ENCODE data around the gene KYAT1.

Gene KYAT1

DNA sequence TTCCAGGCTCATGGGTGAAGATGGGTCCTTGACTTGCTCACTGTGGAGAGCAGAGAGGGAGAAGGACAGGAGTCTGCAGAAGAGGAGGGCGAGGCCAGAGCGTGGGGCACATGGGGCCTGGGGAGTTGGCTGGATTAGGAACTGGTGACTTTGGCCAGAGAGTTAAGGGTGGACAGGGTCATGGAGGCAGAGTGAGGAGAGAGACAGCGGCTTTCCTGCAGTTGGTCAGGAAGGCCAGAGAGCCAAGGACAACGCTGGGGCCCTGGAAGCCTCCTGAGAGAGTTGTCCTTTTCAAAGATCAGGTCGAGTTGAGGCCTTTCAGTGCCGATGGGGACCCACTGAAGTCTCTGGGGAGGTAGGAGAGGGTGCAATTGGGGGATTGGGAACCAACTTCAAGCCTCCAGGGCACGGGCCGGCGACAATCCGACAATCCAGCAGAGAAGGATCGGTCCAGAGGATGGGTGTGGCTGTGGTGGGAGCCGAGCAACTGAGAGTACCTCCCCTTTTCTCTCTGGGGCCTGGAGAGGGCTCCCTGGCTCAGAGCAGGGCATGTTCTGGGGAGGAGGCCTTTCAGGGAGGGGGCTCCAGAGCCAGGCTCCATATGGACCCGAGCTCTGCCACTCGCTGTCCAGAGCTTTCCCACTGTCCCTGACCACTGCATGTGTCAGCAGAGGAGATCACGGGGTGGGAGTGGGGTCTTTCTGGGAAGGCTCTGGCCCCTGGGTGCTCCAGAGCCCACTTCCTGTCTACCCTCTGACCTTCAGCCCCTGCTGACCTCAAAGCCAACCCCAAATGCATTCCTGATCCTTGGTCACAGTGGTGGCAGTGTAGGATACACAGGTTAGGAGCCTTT is 31.5 kb upstream of the KYAT1 start:
- Mint-ChIP-seq H3K4me1 (peaks cover 55% of the 10 kb centered on the region), H3K36me3 (peaks cover 18% of the 10 kb centered on the region), H3K4me3 (no peak overlapping the region), H3K27ac (peak overlapping the region; percentile 79), H3K27me3 (no peaks in the 10 kb centered on the region), H3K9me3 (no peaks in the 10 kb centered on the region)

DNA sequence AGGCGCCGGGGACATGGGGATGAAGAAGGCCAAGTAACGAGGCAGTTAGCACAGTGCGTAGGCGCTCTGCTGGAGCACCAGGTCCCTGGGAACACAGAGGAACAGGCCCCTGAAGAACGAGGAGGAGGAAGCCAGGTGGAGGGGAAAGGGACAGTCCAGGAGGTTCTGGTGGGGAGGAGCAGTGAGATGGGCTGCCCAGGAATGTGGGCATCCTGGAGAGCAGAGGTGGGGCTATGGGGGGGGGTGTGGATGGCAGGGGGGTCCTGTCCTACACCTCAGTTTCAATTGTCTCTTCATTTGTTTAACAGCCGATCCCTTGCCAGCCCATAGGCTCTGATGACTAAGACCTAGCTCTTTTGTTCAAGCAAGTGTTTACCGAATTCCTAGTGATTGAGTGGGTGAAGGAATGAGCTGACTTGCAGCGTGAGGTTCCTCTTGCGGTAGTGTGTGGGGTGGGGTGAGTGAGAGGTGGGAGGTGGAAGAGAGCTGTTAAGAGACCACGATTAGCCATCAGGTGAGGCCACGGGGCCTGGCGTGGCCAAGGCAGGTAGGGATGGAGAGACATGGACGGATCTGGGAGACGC is 30.6 kb upstream of the KYAT1 start:
- Mint-ChIP-seq H3K4me1 (peaks cover 62% of the 10 kb centered on the region), H3K36me3 (peaks cover 19% of the 10 kb centered on the region), H3K27ac (peak overlapping the region; percentile 79), H3K27me3 (no peaks in the 10 kb centered on the region), H3K9me3 (no peaks in the 10 kb centered on the region), H3K4me3 (peak overlapping the region; percentile 23)

DNA sequence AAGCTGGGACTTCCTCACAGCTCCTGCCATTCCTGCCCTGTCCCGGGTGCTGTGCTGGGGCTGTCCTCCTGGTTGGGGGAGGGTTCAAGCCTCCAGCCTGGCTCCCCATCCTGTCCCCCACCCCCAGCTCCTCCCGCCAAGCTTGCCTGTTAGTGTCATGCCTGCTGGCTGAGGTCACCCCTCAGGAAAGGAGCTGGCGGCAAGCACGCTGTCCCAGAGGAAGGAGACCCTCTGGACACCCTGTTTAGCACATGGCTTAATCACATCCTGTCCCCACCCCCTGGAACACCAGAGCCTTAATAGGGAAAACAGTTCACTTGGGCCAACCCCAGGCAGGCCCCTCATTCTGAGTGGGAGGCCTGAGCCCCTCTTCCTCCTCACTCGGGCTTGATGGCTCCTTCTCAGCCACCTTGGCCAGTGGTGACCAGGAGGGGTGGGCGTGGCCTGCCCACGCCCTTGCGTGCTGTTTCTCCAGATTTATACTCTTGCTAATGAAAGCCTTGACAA is 29.8 kb upstream of the KYAT1 start:
- Mint-ChIP-seq H3K4me1 (peaks cover 69% of the 10 kb centered on the region), H3K9me3 (no peaks in the 10 kb centered on the region), H3K36me3 (peaks cover 17% of the 10 kb centered on the region), H3K27ac (no peak overlapping the region), H3K4me3 (peak overlapping the region; percentile 23), H3K27me3 (no peaks in the 10 kb centered on the region)

- Mint-ChIP-seq H3K27ac (peak overlapping the region; percentile 19), H3K36me3 (peaks cover 16% of the 10 kb centered on the region)
These were observed 29.2 kb upstream of the KYAT1 start for GRCh38 chr9:128910906-128911305.

GRCh38 chr9:128909859-128910258 is 28.1 kb upstream of the KYAT1 start:
- peaks cover 79% of the 10 kb centered on the region for H3K4me1 Mint-ChIP-seq
- no peaks in the 10 kb centered on the region for H3K27me3 Mint-ChIP-seq
- no peak overlapping the region for H3K27ac Mint-ChIP-seq
- no peaks in the 10 kb centered on the region for H3K9me3 Mint-ChIP-seq
- H3K4me3 Mint-ChIP-seq = no peak overlapping the region
- H3K36me3 Mint-ChIP-seq = peaks cover 14% of the 10 kb centered on the region

More at GRCh38 chr9:128910906-128911305, 29.2 kb upstream of the KYAT1 start:
- H3K9me3 Mint-ChIP-seq = no peaks in the 10 kb centered on the region
- peaks cover 72% of the 10 kb centered on the region for H3K4me1 Mint-ChIP-seq
- H3K27me3 Mint-ChIP-seq = no peaks in the 10 kb centered on the region
- H3K4me3 Mint-ChIP-seq = no peak overlapping the region

- Mint-ChIP-seq H3K27me3 (no peaks in the 10 kb centered on the region), H3K4me3 (no peak overlapping the region), H3K4me1 (peaks cover 78% of the 10 kb centered on the region), H3K36me3 (peaks cover 14% of the 10 kb centered on the region), H3K27ac (no peak overlapping the region), H3K9me3 (no peaks in the 10 kb centered on the region)
These were observed 26.6 kb upstream of the KYAT1 start for GRCh38 chr9:128908372-128908771.

- Mint-ChIP-seq H3K27me3 (no peaks in the 10 kb centered on the region), H3K27ac (no peak overlapping the region), H3K9me3 (no peaks in the 10 kb centered on the region), H3K4me1 (peaks cover 78% of the 10 kb centered on the region), H3K4me3 (no peak overlapping the region), H3K36me3 (peaks cover 8% of the 10 kb centered on the region)
These were observed 25.0 kb upstream of the KYAT1 start for GRCh38 chr9:128906741-128907140.

DNA sequence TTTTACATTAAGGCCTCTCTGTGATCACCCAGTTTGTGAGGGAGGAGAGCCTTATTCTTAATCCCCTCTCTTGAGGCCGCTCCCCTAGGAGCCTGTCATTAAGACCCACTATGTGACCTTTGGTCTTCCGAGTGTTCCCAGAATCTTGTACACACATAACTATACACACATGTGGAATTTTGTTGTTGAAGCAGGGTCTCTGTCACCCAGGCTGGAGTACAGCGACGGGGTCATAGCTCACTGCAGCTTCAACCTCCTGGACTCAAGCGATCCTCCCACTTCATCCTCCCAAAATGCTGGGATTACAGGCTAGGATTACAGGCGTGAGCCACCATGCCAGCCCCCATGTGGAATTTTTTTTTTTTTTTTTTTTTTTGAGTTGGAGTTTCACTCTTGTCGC is 24.2 kb upstream of the KYAT1 start:
- H3K36me3 Mint-ChIP-seq = peaks cover 8% of the 10 kb centered on the region
- no peaks in the 10 kb centered on the region for H3K9me3 Mint-ChIP-seq
- H3K4me1 Mint-ChIP-seq = peaks cover 75% of the 10 kb centered on the region
- no peaks in the 10 kb centered on the region for H3K27me3 Mint-ChIP-seq
- H3K4me3 Mint-ChIP-seq = no peak overlapping the region
- no peak overlapping the region for H3K27ac Mint-ChIP-seq

DNA sequence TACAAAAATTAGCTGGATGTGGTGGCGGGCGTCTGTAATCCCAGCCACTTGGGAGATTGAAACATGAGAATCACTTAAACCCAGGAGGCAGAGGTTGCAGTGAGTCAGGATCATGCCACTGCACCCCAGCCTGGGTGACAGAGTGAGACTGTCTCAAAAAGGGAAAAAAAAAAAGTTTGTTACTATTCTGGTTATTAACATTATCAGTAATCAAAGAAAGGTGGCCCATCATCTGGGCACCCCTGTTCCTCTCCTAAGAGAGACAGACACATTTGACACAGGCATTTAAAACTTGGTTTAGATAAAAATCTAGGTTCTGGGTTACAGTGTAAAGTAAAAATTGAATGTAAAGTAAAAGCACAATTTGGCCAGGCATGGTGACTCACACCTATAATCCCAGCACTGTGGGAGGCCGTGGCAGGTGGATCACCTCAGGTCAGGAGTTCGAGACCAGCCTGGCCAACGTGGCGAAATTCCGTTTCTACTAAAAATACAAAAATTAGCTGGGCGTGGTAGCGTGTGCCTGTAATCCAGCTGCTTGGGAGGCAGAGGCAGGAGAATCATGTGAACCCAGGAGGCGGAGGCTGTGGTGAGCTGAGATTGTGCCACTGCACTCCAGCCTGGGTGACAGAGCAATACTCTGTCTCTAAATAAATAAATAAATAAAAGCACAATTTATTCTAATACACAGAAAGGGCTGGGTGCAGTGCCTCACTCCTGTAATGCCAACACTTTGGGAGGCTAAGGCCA is 22.3 kb upstream of the KYAT1 start:
- Mint-ChIP-seq H3K9me3 (no peaks in the 10 kb centered on the region), H3K36me3 (peaks cover 5% of the 10 kb centered on the region), H3K27ac (peak overlapping the region; percentile 51), H3K4me1 (peaks cover 76% of the 10 kb centered on the region), H3K27me3 (no peaks in the 10 kb centered on the region), H3K4me3 (peak overlapping the region; percentile 39)

DNA sequence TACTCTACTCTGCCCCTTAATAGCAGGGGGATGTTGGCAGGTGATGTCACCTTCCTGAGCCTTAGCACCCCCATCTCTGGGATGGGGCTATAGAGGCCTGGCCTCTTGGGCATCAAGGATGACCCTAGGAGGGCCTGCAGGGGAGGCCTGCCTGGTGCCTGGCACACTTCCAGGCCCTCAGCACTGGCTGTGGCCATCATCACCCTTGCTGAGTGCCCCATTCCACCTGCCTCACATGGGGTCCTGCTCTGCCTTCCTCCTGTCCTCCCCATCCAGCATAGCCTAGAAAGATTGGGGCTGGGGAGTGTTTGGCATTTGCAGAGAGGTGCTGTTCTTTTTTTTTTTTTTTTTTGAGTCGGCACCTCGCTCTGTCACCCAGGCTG is 21.3 kb upstream of the KYAT1 start:
- Mint-ChIP-seq H3K36me3 (peaks cover 6% of the 10 kb centered on the region), H3K4me1 (peaks cover 77% of the 10 kb centered on the region), H3K27ac (peak overlapping the region; percentile 88), H3K9me3 (no peaks in the 10 kb centered on the region), H3K27me3 (no peaks in the 10 kb centered on the region), H3K4me3 (peak overlapping the region; percentile 72)

DNA sequence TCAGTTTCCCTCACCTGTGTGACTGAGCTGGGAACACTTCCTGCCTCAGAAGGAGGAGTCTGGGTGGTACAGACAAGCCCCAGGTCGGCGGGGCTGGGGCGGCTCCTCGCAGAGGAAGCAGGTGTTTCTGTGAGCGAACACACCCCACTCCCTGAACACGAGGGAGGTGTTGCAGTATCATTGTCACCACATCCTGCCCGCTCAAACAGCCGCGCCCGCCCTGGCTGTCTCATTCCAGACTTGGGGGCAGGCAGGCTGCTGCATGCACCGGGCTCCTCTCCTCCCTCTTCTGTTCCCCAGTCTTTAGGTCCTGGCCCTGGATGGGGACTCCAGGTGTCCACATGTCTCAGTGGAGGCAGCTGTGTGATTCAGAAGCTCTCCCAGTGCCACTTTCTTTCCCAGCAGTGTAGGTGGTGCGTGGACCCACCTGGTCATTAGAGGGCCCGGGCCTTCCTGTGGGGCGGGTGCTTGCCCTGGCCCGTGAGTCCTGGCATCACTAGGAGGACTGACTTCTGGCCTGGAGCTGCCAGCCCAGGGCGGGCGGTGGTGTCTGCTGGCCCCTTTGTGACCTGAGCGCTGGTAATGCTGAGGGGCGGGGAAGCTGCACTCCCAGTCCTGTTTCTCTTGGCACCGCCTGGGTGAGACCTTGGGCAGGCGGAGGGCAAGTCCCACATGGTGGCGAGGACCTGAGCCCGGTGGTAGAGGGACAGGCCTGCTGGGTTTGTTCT is 20.8 kb upstream of the KYAT1 start:
- Mint-ChIP-seq H3K27me3 (no peaks in the 10 kb centered on the region), H3K4me3 (peak overlapping the region; percentile 72), H3K9me3 (no peaks in the 10 kb centered on the region), H3K4me1 (peaks cover 78% of the 10 kb centered on the region), H3K36me3 (peaks cover 5% of the 10 kb centered on the region), H3K27ac (peak overlapping the region; percentile 88)

GRCh38 chr9:128901822-128902221 is 20.1 kb upstream of the KYAT1 start:
- H3K36me3 Mint-ChIP-seq = peaks cover 5% of the 10 kb centered on the region
- no peaks in the 10 kb centered on the region for H3K9me3 Mint-ChIP-seq
- H3K27me3 Mint-ChIP-seq = no peaks in the 10 kb centered on the region
- peaks cover 76% of the 10 kb centered on the region for H3K4me1 Mint-ChIP-seq
- peak overlapping the region; percentile 88 for H3K27ac Mint-ChIP-seq
- H3K4me3 Mint-ChIP-seq = peak overlapping the region; percentile 72

DNA sequence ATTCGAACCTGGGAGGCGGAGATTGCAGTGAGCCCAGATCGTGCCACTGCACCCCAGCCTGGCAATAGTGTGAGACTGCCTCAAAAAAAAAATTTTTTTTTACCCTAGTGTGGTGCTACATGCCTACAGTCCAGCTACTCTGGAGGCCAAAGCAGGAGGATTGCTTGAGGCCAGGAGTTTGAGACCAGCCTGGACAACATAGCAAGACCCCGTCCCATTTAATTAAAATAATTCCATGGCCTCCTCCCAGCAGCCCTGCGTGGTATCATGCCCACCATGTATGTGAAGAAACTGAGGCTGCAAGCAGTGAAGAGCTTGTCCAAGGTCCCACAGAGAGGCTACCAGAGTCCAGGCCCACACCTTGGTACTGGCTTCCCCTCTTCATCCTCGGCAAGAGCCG is 19.6 kb upstream of the KYAT1 start:
- Mint-ChIP-seq H3K27ac (peak overlapping the region; percentile 35), H3K4me3 (no peak overlapping the region), H3K27me3 (no peaks in the 10 kb centered on the region), H3K36me3 (peaks cover 5% of the 10 kb centered on the region), H3K9me3 (no peaks in the 10 kb centered on the region), H3K4me1 (peaks cover 76% of the 10 kb centered on the region)

GRCh38 chr9:128899566-128900322 is 18.0 kb upstream of the KYAT1 start:
- Mint-ChIP-seq H3K4me3 (peak overlapping the region; percentile 66), H3K27me3 (no peaks in the 10 kb centered on the region), H3K27ac (peak overlapping the region; percentile 91), H3K36me3 (peaks cover 7% of the 10 kb centered on the region), H3K9me3 (no peaks in the 10 kb centered on the region), H3K4me1 (peaks cover 84% of the 10 kb centered on the region)

Measured in activated naive CD4-positive, alpha-beta T cell treated with anti-CD3 and anti-CD28 coated beads, Interleukin-2, amount 50 U/mL, for 24 hours (primary cell).